ENCODE data around the gene WBP2. TPM values are rescaled to one million over a fixed set of nuclear protein-coding genes. Genes with fewer than 3 reads are reported as not detected.
"Not testable (repeated sequence)": the region's sequence is repeated elsewhere in the genome, so short reads cannot be mapped to it uniquely, and the experiment has no call there.

WBP2 gene
- total RNA-seq, 1 experiment from 2014 or later: 51.8 TPM

DNA sequence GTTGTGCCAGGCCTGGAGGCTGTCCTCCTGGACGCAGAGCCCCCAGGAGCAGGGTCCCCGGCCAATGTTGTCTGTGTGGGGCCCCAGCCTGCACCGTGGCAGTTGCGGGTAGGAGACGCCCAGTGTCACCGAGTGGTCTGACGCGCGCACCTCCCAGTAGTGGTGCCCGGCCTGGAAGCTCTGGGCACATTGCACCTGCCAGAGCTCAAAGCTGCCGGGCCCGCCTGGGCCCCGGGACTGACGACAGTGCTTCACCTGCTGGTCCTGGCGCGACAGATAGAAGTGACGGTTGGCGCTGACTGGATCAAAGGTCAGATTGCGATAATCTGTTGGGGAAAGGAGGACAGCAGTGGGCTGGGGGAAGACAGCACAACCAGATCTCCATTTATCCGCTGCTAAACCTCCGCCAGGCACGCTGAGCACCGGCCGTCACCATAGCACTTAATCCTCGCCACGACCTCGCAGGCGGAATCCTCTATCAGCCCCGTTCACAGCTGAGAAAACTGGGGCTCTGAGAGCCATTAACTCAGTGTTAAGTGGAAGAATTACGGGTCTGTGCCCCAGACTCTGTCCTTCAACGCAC lies 36.0 kb upstream of the WBP2 start:
- TF ChIP-seq EZH2phosphoT487 (IDR thresholded peaks at IDR 0.05; ENCODE audit: borderline replicate concordance, low read length): no peak
- no peak for TF ChIP-seq EZH2 (IDR thresholded peaks at IDR 0.05; ENCODE audit: low read length, unreplicated experiment)
- TF ChIP-seq, protein P1, sequence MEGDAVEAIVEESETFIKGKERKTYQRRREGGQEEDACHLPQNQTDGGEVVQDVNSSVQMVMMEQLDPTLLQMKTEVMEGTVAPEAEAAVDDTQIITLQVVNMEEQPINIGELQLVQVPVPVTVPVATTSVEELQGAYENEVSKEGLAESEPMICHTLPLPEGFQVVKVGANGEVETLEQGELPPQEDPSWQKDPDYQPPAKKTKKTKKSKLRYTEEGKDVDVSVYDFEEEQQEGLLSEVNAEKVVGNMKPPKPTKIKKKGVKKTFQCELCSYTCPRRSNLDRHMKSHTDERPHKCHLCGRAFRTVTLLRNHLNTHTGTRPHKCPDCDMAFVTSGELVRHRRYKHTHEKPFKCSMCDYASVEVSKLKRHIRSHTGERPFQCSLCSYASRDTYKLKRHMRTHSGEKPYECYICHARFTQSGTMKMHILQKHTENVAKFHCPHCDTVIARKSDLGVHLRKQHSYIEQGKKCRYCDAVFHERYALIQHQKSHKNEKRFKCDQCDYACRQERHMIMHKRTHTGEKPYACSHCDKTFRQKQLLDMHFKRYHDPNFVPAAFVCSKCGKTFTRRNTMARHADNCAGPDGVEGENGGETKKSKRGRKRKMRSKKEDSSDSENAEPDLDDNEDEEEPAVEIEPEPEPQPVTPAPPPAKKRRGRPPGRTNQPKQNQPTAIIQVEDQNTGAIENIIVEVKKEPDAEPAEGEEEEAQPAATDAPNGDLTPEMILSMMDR (conservative IDR thresholded peaks at IDR 0.05; ENCODE audit: low read depth, low read length): no peak
- no peaks in the 10 kb centered on the region for H4K20me1 ChIP-seq (ENCODE audit: low read length)
- H3K4me3 ChIP-seq (ENCODE audit: low read length): no peak overlapping the region
- no peaks in the 10 kb centered on the region for H3F3A ChIP-seq (ENCODE audit: low read length, unreplicated experiment)
- no peaks in the 10 kb centered on the region for H3K9me3 ChIP-seq (ENCODE audit: low read length)
- ATAC-seq: no peak
- H2AFZ ChIP-seq (ENCODE audit: low read length): no peak overlapping the region
- ChIA-PET CTCF (no interaction called here), POLR2A (ENCODE audit: unreplicated experiment) (no interaction called here)
- peaks cover 3% of the 10 kb centered on the region; the same call in 1 of the 2 replicates for H3K36me3 ChIP-seq (ENCODE audit: low read depth, low read length)
- no peak overlapping the region for H3K27ac ChIP-seq (ENCODE audit: low read length)
- BruUV-seq (replicated peaks): no TSS peak
- H3K27me3 ChIP-seq (ENCODE audit: low read length): no peaks in the 10 kb centered on the region
- intact Hi-C loops (cut with micrococcal nuclease): no loop called here
- H3K4me2 ChIP-seq (ENCODE audit: low read length): no peak overlapping the region
- peaks cover 28% of the 10 kb centered on the region for H3K79me2 ChIP-seq (ENCODE audit: low read length)
- DNase-seq: no peak
- H3K9ac ChIP-seq (ENCODE audit: low read length): no peak overlapping the region
- H3K9me2 ChIP-seq (replicated peaks; ENCODE audit: low read length): no peaks in the 10 kb centered on the region
- H3K4me1 ChIP-seq (ENCODE audit: insufficient read depth, low read length): peaks cover 9% of the 10 kb centered on the region

- H3K9me3 ChIP-seq (ENCODE audit: low read length): no peaks in the 10 kb centered on the region
- H3K27me3 ChIP-seq (ENCODE audit: low read length): no peaks in the 10 kb centered on the region
- intact Hi-C loops (cut with micrococcal nuclease): no loop called here
- no peaks in the 10 kb centered on the region for H3F3A ChIP-seq (ENCODE audit: low read length, unreplicated experiment)
- H4K20me1 ChIP-seq (ENCODE audit: low read length): no peaks in the 10 kb centered on the region
- POLR2A ChIA-PET (ENCODE audit: unreplicated experiment): no interaction called here
- DNase-seq (peak; percentile 60), ATAC-seq (peak; percentile 70)
- H3K27ac ChIP-seq (ENCODE audit: low read length): no peak overlapping the region
- H3K4me1 ChIP-seq (ENCODE audit: insufficient read depth, low read length): no peaks in the 10 kb centered on the region
- no peak overlapping the region for H3K4me2 ChIP-seq (ENCODE audit: low read length)
- peaks cover 3% of the 10 kb centered on the region; the same call in 1 of the 2 replicates for H3K36me3 ChIP-seq (ENCODE audit: low read depth, low read length)
- no peak overlapping the region for H3K4me3 ChIP-seq (ENCODE audit: low read length)
- CTCF ChIA-PET: interaction anchor here (1.2 kb wide), 1 partner anchor 44 kb away, joined by 3 read pairs; no protein-coding TSS in a partner anchor
- no peak overlapping the region for H3K9ac ChIP-seq (ENCODE audit: low read length)
- TF ChIP-seq EZH2 (IDR thresholded peaks at IDR 0.05; ENCODE audit: low read length, unreplicated experiment) (no peak), EZH2phosphoT487 (IDR thresholded peaks at IDR 0.05; ENCODE audit: borderline replicate concordance, low read length) (no peak)
- TF ChIP-seq, protein P1 (conservative IDR thresholded peaks at IDR 0.05; ENCODE audit: low read depth, low read length): peak; percentile 34; the same call in 1 of the 2 replicates
- TSS peak; percentile 35 for BruUV-seq (replicated peaks)
- no peak overlapping the region for H2AFZ ChIP-seq (ENCODE audit: low read length)
- no peaks in the 10 kb centered on the region for H3K9me2 ChIP-seq (replicated peaks; ENCODE audit: low read length)
- peaks cover 12% of the 10 kb centered on the region; the same call in 1 of the 2 replicates for H3K79me2 ChIP-seq (ENCODE audit: low read length)
Measured at GRCh38 chr17:75889454-75889853, 34.3 kb upstream of the WBP2 start.

GRCh38 chr17:75888484-75888883 lies 33.3 kb upstream of the WBP2 start:
- no peak overlapping the region for H3K9ac ChIP-seq (ENCODE audit: low read length)
- BruUV-seq (replicated peaks): no TSS peak
- H4K20me1 ChIP-seq (ENCODE audit: low read length): no peaks in the 10 kb centered on the region
- H2AFZ ChIP-seq (ENCODE audit: low read length): no peak overlapping the region
- ChIA-PET CTCF (no interaction called here), POLR2A (ENCODE audit: unreplicated experiment) (interaction anchor here (0.5 kb wide), 1 partner anchor 105 kb away, joined by 16 read pairs; no protein-coding TSS in a partner anchor)
- no peaks in the 10 kb centered on the region for H3K4me1 ChIP-seq (ENCODE audit: insufficient read depth, low read length)
- no peaks in the 10 kb centered on the region for H3K9me3 ChIP-seq (ENCODE audit: low read length)
- H3K9me2 ChIP-seq (replicated peaks; ENCODE audit: low read length): no peaks in the 10 kb centered on the region
- no peak overlapping the region for H3K4me3 ChIP-seq (ENCODE audit: low read length)
- no peak overlapping the region for H3K4me2 ChIP-seq (ENCODE audit: low read length)
- intact Hi-C loops (cut with micrococcal nuclease): no loop called here
- H3K27me3 ChIP-seq (ENCODE audit: low read length): no peaks in the 10 kb centered on the region
- ATAC-seq (no peak), DNase-seq (no peak)
- H3K79me2 ChIP-seq (ENCODE audit: low read length): peaks cover 3% of the 10 kb centered on the region; the same call in 1 of the 2 replicates
- H3K27ac ChIP-seq (ENCODE audit: low read length): no peak overlapping the region
- H3F3A ChIP-seq (ENCODE audit: low read length, unreplicated experiment): no peaks in the 10 kb centered on the region
- TF ChIP-seq EZH2 (IDR thresholded peaks at IDR 0.05; ENCODE audit: low read length, unreplicated experiment): no peak
- TF ChIP-seq, protein P1 (conservative IDR thresholded peaks at IDR 0.05; ENCODE audit: low read depth, low read length): no peak
- TF ChIP-seq EZH2phosphoT487 (IDR thresholded peaks at IDR 0.05; ENCODE audit: borderline replicate concordance, low read length): no peak
- H3K36me3 ChIP-seq (ENCODE audit: low read depth, low read length): peaks cover 3% of the 10 kb centered on the region; the same call in 1 of the 2 replicates

DNA sequence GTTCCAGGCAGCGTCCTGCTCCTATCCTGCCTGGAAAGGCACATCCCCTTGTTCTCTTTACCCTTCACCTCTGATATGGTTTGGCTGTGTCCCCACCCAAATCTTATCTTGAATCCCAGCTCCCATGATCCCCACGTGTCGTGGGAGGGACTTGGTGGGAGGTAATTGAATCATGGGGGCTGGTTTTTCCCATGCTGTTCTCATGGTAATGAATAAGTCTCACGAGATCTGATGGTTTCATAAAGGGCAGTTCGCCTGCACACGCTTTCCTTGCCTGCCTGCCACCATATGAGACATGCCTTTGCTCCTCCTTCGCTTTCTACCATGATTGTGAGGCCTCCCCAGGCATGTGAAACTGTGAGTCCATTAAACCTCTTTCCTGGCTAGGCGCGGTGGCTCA lies 30.7 kb upstream of the WBP2 start:
- H3K36me3 ChIP-seq (ENCODE audit: low read depth, low read length); H3K9me3 ChIP-seq (ENCODE audit: low read length); H3K9ac ChIP-seq (ENCODE audit: low read length); H3K27me3 ChIP-seq (ENCODE audit: low read length); H3K79me2 ChIP-seq (ENCODE audit: low read length); H3K9me2 ChIP-seq (replicated peaks; ENCODE audit: low read length); BruUV-seq (replicated peaks); POLR2A ChIA-PET (ENCODE audit: unreplicated experiment); H3K27ac ChIP-seq (ENCODE audit: low read length); H4K20me1 ChIP-seq (ENCODE audit: low read length); intact Hi-C loops (cut with micrococcal nuclease); CTCF ChIA-PET; H3K4me3 ChIP-seq (ENCODE audit: low read length); H3F3A ChIP-seq (ENCODE audit: low read length, unreplicated experiment); H3K4me2 ChIP-seq (ENCODE audit: low read length); H3K4me1 ChIP-seq (ENCODE audit: insufficient read depth, low read length); H2AFZ ChIP-seq (ENCODE audit: low read length); ATAC-seq; DNase-seq: not testable (repeated sequence)
